Stimulated activated CD8-positive, alpha-beta memory T cell treated with anti-CD3 and anti-CD28 coated beads, Interleukin-4, amount 100 ng/mL, for 48 hours (primary cell): ENCODE measurements around the gene TMEM135.
"Not testable (repeated sequence)": the region's sequence is repeated elsewhere in the genome, so short reads cannot be mapped to it uniquely, and the experiment has no call there.

ENCODE experiments used
- DNase-seq: peaks from one replicate; pipeline ENCODE4 v3.0.0-alpha.2; 2020

Gene TMEM135

GRCh38 chr11:87263979-87264378 is 226.2 kb downstream of the TMEM135 start:
- no peak for DNase-seq

GRCh38 chr11:87265132-87265531 is 227.4 kb downstream of the TMEM135 start:
- DNase-seq, result no peak

DNA sequence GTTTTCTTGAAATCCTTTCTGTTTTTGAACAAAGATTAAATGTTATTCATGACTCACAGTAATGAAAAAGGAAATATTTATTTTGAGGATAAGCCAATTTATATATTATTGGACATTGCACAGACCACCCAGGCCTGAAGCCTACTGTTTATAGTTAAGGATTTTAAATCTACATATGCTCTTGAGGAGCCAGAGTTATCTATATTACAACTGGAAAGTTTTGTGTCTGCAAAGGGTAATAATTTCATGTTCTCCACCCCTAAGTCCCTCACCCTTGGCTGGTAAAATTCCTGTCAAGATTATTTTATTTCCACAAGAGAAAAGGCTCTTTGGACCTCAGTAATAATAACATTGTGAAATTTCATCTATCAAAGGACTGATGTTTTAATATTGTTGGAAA is 228.2 kb downstream of the TMEM135 start:
- DNase-seq, result no peak

DNA sequence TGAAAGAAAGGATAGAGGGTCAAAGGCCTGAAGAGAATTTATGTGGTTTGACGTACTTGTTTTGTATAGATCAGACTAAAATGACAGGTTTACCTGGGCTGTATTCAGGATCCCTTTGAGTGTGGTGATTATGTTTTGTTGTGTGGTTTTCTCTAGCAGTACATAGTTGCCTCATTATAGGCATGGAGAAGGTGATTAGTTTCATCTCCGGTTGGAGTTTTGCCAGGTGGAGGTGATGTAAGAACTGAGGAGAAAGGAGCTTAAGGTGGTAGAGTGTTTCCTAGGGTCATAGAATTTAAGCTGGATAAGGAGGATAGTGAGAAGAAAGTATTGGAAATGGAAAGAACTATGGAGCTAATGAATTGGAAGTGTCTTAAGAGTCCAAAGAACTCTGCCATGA is 229.0 kb downstream of the TMEM135 start:
- DNase-seq, result no peak

- not testable (repeated sequence) for DNase-seq
These were observed 234.2 kb downstream of the TMEM135 start for GRCh38 chr11:87271951-87272350.

GRCh38 chr11:87275176-87275575 is 237.4 kb downstream of the TMEM135 start:
- DNase-seq, result no peak

DNA sequence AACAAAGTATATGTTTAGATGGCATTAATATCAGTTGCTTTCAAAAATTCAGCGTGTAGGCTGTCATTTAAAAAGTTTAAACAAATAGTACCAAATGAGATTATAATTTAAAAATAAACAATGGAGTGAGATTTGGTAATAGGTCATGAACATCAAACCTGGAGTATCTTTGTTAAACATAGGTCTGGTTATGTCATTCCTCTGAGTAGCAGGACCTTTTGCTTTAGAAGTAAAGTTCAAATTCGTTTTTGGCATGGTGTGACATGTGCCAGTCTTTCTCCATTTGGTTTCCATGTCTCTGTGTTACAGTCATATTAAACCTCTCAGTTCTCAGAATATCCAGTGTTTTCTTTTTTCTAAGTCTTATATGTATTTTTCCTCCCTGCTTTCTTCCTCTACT is 242.4 kb downstream of the TMEM135 start:
- DNase-seq, result no peak

GRCh38 chr11:87281496-87281895 is 243.8 kb downstream of the TMEM135 start:
- DNase-seq, result no peak

GRCh38 chr11:87284306-87284705 is 246.6 kb downstream of the TMEM135 start:
- no peak for DNase-seq

DNA sequence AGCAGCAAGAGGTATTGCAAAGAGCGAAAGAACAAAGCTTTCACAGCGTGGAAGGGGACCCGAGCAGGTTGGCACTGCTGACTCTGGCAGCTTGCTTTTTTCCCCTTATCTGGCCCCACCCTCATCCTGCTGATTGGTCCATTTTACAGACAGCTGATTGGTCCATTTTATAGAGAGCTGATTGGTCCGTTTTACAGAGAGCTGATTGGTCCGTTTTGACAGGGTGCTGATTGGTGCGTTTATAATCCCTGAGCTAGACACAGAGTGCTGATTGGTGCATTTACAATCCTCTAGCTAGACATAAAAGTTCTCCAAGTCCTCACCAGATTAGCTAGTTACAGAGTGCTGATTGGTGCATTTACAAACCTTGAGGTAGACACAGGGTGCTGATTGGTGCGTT is 247.9 kb downstream of the TMEM135 start:
- DNase-seq, result not testable (repeated sequence)

GRCh38 chr11:87286338-87286737 is 248.6 kb downstream of the TMEM135 start:
- no peak for DNase-seq

DNA sequence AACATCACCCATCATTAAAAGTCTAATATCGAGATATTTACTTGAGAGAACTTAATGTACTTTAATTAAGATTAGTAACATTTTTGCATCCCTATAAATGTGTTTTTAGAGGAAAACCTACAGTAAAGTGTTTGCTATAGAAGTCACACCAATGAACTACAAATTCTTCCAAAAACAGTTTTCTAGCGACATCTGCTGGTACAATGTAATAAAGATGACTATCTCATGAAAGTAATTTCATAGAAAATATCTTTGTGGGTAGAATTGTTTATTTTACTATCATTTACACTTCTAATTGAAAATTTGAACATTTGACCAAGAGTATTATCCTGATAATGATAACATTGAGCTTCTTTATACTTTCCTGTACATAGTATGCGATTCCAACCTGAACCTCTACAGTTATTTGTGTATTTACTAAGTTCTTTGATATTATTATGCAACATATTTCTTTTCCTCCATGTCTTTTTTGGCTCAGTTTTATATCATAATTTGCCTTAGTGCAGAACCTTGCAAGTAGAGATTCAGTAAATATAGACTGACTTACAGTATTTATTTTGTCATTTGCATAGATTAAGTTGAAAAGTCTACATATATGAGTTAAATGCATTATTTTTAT is 252.7 kb downstream of the TMEM135 start:
- DNase-seq, result no peak

DNA sequence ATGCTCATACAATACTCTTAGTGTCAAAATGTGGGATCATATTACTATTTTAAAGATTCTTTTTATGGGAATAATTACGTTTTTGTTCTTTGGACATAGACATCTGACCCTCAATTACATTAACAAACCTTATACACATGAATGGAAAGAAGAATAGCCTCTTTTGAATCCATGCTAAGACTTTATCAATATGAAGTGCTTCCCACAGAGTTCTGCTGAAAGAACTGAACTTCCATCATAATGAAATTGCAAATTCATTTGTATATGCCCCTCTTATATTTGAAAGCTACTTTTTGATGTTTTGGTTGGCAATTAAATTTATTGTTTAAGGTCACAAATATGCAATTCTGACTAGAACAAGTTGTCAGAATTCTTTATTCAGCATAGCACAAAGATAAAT is 254.9 kb downstream of the TMEM135 start:
- no peak for DNase-seq

- DNase-seq, result no peak
These were observed 257.5 kb downstream of the TMEM135 start for GRCh38 chr11:87295237-87295636.

GRCh38 chr11:87296627-87297026 is 258.9 kb downstream of the TMEM135 start:
- DNase-seq, result no peak

DNA sequence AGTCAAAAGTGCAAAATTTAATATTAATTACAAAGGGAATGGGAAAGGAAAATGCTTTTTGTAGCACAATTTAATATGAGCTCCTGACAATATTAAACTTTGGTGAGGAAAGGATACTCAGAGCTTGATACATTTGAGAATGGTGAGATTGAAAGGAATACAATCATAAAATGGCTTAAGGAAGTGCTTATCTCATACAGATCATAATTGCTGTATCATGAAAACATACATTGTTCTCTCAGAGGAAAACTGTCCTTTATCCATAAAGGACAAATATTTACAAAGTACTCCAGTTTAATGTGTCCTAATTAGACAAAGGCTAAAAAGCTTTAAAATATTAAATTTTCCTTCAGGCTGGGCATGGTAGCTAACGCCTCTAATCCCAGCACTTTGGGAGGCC is 260.4 kb downstream of the TMEM135 start:
- no peak for DNase-seq

- DNase-seq, result no peak
These were observed 261.3 kb downstream of the TMEM135 start for GRCh38 chr11:87299041-87299481.

DNA sequence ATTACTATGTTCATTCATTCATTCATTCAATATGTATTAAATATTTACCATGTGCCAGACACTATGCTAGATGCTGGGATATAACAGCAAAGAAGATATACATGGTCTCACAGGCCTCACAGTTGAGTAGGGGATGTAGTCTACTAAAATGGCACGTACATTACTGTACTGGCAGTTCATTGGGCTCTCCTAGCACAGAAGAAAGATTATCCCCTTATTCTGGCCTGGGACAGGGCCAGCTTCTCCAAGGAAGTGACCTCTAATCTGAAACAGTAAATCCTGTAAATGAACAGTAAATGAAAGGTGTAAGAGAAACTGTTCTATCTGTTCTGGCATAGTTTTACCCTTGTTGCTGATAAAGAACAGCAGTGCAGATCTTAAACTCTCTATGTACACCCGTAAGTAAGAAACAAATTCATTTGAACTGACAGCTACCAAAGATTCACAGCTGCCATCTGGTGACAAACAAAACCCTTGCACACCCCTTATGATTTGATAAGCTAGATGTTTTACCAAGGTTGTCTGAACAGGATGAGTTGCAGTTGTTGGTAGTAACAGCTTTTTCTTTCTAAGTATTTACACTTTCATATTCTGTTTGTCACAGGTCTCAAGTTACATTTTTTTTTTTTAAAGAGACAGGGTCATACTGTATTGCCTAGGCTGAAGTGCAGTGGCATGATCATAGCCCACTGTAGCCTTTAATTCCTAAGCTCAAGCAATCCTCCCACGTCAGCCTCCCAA is 263.1 kb downstream of the TMEM135 start:
- DNase-seq, result no peak

GRCh38 chr11:87301785-87302540 is 264.2 kb downstream of the TMEM135 start:
- DNase-seq, result no peak

GRCh38 chr11:87304412-87304811 is 266.7 kb downstream of the TMEM135 start:
- DNase-seq, result no peak

DNA sequence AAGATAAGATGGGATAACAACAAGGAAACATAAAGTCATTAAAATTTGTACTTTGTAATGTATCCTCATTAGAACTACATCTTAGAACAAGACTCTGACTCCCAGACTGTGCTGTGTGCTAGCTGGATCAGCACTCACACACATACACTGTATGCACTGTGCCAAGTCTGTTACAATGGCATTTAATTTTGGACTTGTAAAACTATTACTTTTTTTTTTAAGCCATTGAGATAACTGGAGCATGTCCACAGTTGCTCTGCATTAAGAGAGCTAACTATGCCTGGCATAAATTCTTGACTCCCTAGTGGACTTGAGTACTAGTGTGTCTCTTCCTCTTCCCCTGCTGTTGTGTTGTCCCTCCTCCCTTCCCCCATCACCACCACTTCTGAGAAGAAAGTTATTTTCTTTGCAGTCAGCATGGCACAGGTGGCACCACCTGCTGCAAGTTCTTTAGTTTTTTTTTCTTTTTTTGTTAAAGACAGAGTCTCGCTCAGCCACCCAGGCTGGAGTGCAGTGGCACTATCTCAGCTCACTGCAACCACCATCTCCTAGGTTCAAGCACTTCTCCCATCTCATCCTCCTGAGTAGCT is 268.6 kb downstream of the TMEM135 start:
- DNase-seq, result no peak

GRCh38 chr11:87307101-87307500 is 269.4 kb downstream of the TMEM135 start:
- DNase-seq, result no peak

GRCh38 chr11:87315229-87315628 is 277.5 kb downstream of the TMEM135 start:
- DNase-seq, result no peak

GRCh38 chr11:87316491-87316890 is 278.8 kb downstream of the TMEM135 start:
- DNase-seq, result no peak
